Measurements from ENCODE around the gene GTSE1.

The GTSE1 gene

GRCh38 chr22:46319319-46319718 lies 22.6 kb downstream of the GTSE1 start:
- Histone ChIP-seq H3K27me3 (ENCODE audit: control insufficient read depth, insufficient read depth, low read length) (no peaks in the 10 kb centered on the region), H3K36me3 (ENCODE audit: control insufficient read depth, insufficient read depth, low read length) (peaks cover 72% of the 10 kb centered on the region), H3K9ac (ENCODE audit: low read depth, low read length) (no peak overlapping the region), H3K4me3 (ENCODE audit: low read depth, low read length) (no peak overlapping the region), H3K4me1 (ENCODE audit: control insufficient read depth, insufficient read depth, low read length) (no peaks in the 10 kb centered on the region), H3K27ac (ENCODE audit: low read depth, low read length) (no peak overlapping the region), H3K9me3 (ENCODE audit: control insufficient read depth, insufficient read depth, low read length) (no peaks in the 10 kb centered on the region)

- Histone ChIP-seq H3K4me1 (ENCODE audit: control insufficient read depth, insufficient read depth, low read length) (no peaks in the 10 kb centered on the region), H3K9me3 (ENCODE audit: control insufficient read depth, insufficient read depth, low read length) (no peaks in the 10 kb centered on the region), H3K27ac (ENCODE audit: low read depth, low read length) (no peak overlapping the region), H3K27me3 (ENCODE audit: control insufficient read depth, insufficient read depth, low read length) (no peaks in the 10 kb centered on the region), H3K36me3 (ENCODE audit: control insufficient read depth, insufficient read depth, low read length) (peaks cover 78% of the 10 kb centered on the region), H3K4me3 (ENCODE audit: low read depth, low read length) (no peak overlapping the region), H3K9ac (ENCODE audit: low read depth, low read length) (no peak overlapping the region)
Observed at GRCh38 chr22:46320166-46320710, 23.6 kb downstream of the GTSE1 start.

GRCh38 chr22:46320716-46321386 lies 24.2 kb downstream of the GTSE1 start:
- Histone ChIP-seq H3K4me3 (ENCODE audit: low read depth, low read length) (no peak overlapping the region), H3K9ac (ENCODE audit: low read depth, low read length) (no peak overlapping the region), H3K27ac (ENCODE audit: low read depth, low read length) (no peak overlapping the region), H3K9me3 (ENCODE audit: control insufficient read depth, insufficient read depth, low read length) (no peaks in the 10 kb centered on the region), H3K4me1 (ENCODE audit: control insufficient read depth, insufficient read depth, low read length) (no peaks in the 10 kb centered on the region), H3K36me3 (ENCODE audit: control insufficient read depth, insufficient read depth, low read length) (peaks cover 78% of the 10 kb centered on the region), H3K27me3 (ENCODE audit: control insufficient read depth, insufficient read depth, low read length) (no peaks in the 10 kb centered on the region)

GRCh38 chr22:46322711-46323110 lies 26.0 kb downstream of the GTSE1 start:
- peaks cover 80% of the 10 kb centered on the region for H3K36me3 ChIP-seq (ENCODE audit: control insufficient read depth, insufficient read depth, low read length)
- no peaks in the 10 kb centered on the region for H3K27me3 ChIP-seq (ENCODE audit: control insufficient read depth, insufficient read depth, low read length)
- no peak overlapping the region for H3K4me3 ChIP-seq (ENCODE audit: low read depth, low read length)
- no peak overlapping the region for H3K27ac ChIP-seq (ENCODE audit: low read depth, low read length)
- no peaks in the 10 kb centered on the region for H3K9me3 ChIP-seq (ENCODE audit: control insufficient read depth, insufficient read depth, low read length)
- no peaks in the 10 kb centered on the region for H3K4me1 ChIP-seq (ENCODE audit: control insufficient read depth, insufficient read depth, low read length)
- H3K9ac ChIP-seq (ENCODE audit: low read depth, low read length) = no peak overlapping the region

GRCh38 chr22:46323162-46323561 lies 26.5 kb downstream of the GTSE1 start:
- Histone ChIP-seq H3K27ac (ENCODE audit: low read depth, low read length) (no peak overlapping the region), H3K4me3 (ENCODE audit: low read depth, low read length) (no peak overlapping the region), H3K9ac (ENCODE audit: low read depth, low read length) (no peak overlapping the region), H3K4me1 (ENCODE audit: control insufficient read depth, insufficient read depth, low read length) (no peaks in the 10 kb centered on the region), H3K9me3 (ENCODE audit: control insufficient read depth, insufficient read depth, low read length) (no peaks in the 10 kb centered on the region), H3K27me3 (ENCODE audit: control insufficient read depth, insufficient read depth, low read length) (no peaks in the 10 kb centered on the region), H3K36me3 (ENCODE audit: control insufficient read depth, insufficient read depth, low read length) (peaks cover 80% of the 10 kb centered on the region)

- Histone ChIP-seq H3K36me3 (ENCODE audit: control insufficient read depth, insufficient read depth, low read length) (peaks cover 84% of the 10 kb centered on the region), H3K27ac (ENCODE audit: low read depth, low read length) (no peak overlapping the region), H3K27me3 (ENCODE audit: control insufficient read depth, insufficient read depth, low read length) (no peaks in the 10 kb centered on the region), H3K9me3 (ENCODE audit: control insufficient read depth, insufficient read depth, low read length) (no peaks in the 10 kb centered on the region), H3K9ac (ENCODE audit: low read depth, low read length) (no peak overlapping the region), H3K4me3 (ENCODE audit: low read depth, low read length) (no peak overlapping the region), H3K4me1 (ENCODE audit: control insufficient read depth, insufficient read depth, low read length) (no peaks in the 10 kb centered on the region)
Observed at GRCh38 chr22:46326066-46326680, 29.5 kb downstream of the GTSE1 start.

- H3K27me3 ChIP-seq (ENCODE audit: control insufficient read depth, insufficient read depth, low read length) = no peaks in the 10 kb centered on the region
- H3K36me3 ChIP-seq (ENCODE audit: control insufficient read depth, insufficient read depth, low read length) = peaks cover 90% of the 10 kb centered on the region
- H3K9ac ChIP-seq (ENCODE audit: low read depth, low read length) = no peak overlapping the region
- H3K4me1 ChIP-seq (ENCODE audit: control insufficient read depth, insufficient read depth, low read length) = no peaks in the 10 kb centered on the region
- no peak overlapping the region for H3K4me3 ChIP-seq (ENCODE audit: low read depth, low read length)
- no peak overlapping the region for H3K27ac ChIP-seq (ENCODE audit: low read depth, low read length)
- H3K9me3 ChIP-seq (ENCODE audit: control insufficient read depth, insufficient read depth, low read length) = no peaks in the 10 kb centered on the region
Observed at GRCh38 chr22:46327691-46328465, 31.2 kb downstream of the GTSE1 start.

- H3K9me3 ChIP-seq (ENCODE audit: control insufficient read depth, insufficient read depth, low read length) = no peaks in the 10 kb centered on the region
- H3K27me3 ChIP-seq (ENCODE audit: control insufficient read depth, insufficient read depth, low read length) = no peaks in the 10 kb centered on the region
- H3K36me3 ChIP-seq (ENCODE audit: control insufficient read depth, insufficient read depth, low read length) = peaks cover 88% of the 10 kb centered on the region
- H3K4me3 ChIP-seq (ENCODE audit: low read depth, low read length) = no peak overlapping the region
- H3K9ac ChIP-seq (ENCODE audit: low read depth, low read length) = no peak overlapping the region
- no peak overlapping the region for H3K27ac ChIP-seq (ENCODE audit: low read depth, low read length)
- H3K4me1 ChIP-seq (ENCODE audit: control insufficient read depth, insufficient read depth, low read length) = no peaks in the 10 kb centered on the region
Observed at GRCh38 chr22:46328797-46329196, 32.1 kb downstream of the GTSE1 start.

- Histone ChIP-seq H3K4me3 (ENCODE audit: low read depth, low read length) (no peak overlapping the region), H3K4me1 (ENCODE audit: control insufficient read depth, insufficient read depth, low read length) (no peaks in the 10 kb centered on the region), H3K9me3 (ENCODE audit: control insufficient read depth, insufficient read depth, low read length) (no peaks in the 10 kb centered on the region), H3K27me3 (ENCODE audit: control insufficient read depth, insufficient read depth, low read length) (no peaks in the 10 kb centered on the region), H3K27ac (ENCODE audit: low read depth, low read length) (no peak overlapping the region), H3K9ac (ENCODE audit: low read depth, low read length) (no peak overlapping the region), H3K36me3 (ENCODE audit: control insufficient read depth, insufficient read depth, low read length) (peaks cover 82% of the 10 kb centered on the region)
Observed at GRCh38 chr22:46329616-46330015, 32.9 kb downstream of the GTSE1 start.

GRCh38 chr22:46330426-46330825 lies 33.8 kb downstream of the GTSE1 start:
- Histone ChIP-seq H3K9me3 (ENCODE audit: control insufficient read depth, insufficient read depth, low read length) (no peaks in the 10 kb centered on the region), H3K4me3 (ENCODE audit: low read depth, low read length) (no peak overlapping the region), H3K9ac (ENCODE audit: low read depth, low read length) (no peak overlapping the region), H3K4me1 (ENCODE audit: control insufficient read depth, insufficient read depth, low read length) (no peaks in the 10 kb centered on the region), H3K27ac (ENCODE audit: low read depth, low read length) (no peak overlapping the region), H3K27me3 (ENCODE audit: control insufficient read depth, insufficient read depth, low read length) (no peaks in the 10 kb centered on the region), H3K36me3 (ENCODE audit: control insufficient read depth, insufficient read depth, low read length) (peaks cover 77% of the 10 kb centered on the region)

- peaks cover 1% of the 10 kb centered on the region for H3K4me1 ChIP-seq (ENCODE audit: control insufficient read depth, insufficient read depth, low read length)
- no peak overlapping the region for H3K9ac ChIP-seq (ENCODE audit: low read depth, low read length)
- no peaks in the 10 kb centered on the region for H3K9me3 ChIP-seq (ENCODE audit: control insufficient read depth, insufficient read depth, low read length)
- no peak overlapping the region for H3K4me3 ChIP-seq (ENCODE audit: low read depth, low read length)
- H3K36me3 ChIP-seq (ENCODE audit: control insufficient read depth, insufficient read depth, low read length) = peaks cover 66% of the 10 kb centered on the region
- no peaks in the 10 kb centered on the region for H3K27me3 ChIP-seq (ENCODE audit: control insufficient read depth, insufficient read depth, low read length)
- no peak overlapping the region for H3K27ac ChIP-seq (ENCODE audit: low read depth, low read length)
Observed at GRCh38 chr22:46331496-46331895, 34.8 kb downstream of the GTSE1 start.
